ENCODE data around the gene RBM47.

RBM47 gene

DNA sequence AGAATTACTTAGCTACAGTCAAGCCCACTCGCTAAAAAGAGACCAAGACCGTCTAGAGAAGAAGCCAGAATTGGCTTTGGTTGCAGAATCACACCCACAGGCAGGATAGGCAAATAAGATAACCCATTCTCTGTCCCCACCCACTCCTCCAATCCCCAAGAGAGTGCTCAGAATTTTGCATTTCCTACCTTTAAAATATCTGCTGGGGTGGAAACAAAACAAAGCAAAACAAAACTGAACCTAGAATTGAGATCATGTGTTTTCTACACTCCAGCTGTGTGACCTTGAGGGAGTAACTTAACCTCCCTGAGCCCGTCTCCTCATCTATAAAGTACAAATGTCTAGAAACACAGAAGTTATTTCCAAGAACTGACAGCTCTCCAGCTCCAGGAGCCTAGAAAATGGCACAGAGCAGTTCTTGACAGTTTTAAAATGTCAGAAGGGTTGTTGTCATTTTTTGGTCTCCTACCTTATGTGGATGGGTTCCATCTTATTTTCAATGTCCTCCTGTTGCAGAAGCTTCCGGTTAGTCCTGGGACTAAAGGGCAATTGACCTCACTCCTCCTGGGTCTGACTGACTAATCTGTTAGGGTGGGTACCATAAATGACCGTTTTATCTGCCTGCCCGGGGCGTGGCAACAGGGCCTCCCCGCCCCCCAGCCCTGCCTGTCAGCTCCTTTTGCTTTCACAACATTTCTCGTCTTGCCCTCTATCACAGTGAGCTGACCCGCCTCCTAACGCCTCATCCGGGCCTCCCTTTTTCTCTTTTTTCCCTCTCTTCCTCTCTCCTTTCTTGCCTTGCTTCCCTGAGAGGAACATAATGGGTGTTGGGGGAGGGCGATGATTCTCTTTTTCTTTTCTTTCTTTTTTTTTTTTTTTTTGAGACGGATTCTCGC lies 114.0 kb downstream of the RBM47 start:
- in situ Hi-C loops (cut with HindIII; ENCODE audit: low sequenced_read_pairs) = no loop called here
- DNase-seq (ENCODE audit: low read depth) = no peak
- TF ChIP-seq, protein P1, sequence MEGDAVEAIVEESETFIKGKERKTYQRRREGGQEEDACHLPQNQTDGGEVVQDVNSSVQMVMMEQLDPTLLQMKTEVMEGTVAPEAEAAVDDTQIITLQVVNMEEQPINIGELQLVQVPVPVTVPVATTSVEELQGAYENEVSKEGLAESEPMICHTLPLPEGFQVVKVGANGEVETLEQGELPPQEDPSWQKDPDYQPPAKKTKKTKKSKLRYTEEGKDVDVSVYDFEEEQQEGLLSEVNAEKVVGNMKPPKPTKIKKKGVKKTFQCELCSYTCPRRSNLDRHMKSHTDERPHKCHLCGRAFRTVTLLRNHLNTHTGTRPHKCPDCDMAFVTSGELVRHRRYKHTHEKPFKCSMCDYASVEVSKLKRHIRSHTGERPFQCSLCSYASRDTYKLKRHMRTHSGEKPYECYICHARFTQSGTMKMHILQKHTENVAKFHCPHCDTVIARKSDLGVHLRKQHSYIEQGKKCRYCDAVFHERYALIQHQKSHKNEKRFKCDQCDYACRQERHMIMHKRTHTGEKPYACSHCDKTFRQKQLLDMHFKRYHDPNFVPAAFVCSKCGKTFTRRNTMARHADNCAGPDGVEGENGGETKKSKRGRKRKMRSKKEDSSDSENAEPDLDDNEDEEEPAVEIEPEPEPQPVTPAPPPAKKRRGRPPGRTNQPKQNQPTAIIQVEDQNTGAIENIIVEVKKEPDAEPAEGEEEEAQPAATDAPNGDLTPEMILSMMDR (IDR thresholded peaks at IDR 0.05; ENCODE audit: low read depth, low read length, missing control alignments) = no peak
- no peak overlapping the region for H3K4me3 ChIP-seq (ENCODE audit: low read depth, low read length)

DNA sequence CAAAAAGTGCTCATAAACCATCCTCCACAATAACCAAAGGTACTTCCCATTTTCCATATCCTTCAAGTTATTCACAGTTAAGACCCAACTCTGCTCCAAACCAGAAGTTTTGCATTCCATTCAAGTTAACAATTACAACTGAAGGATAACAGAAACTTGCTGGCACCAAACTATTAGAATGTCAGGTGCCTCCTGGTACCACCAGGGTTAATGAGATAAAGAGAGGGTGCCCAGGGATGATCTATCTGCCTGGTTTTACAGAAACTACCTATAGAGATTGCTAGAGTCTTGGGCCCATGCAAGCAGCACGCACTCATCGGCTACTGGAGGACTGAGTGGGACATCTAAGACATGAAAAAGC lies 114.6 kb downstream of the RBM47 start:
- in situ Hi-C loops (cut with HindIII; ENCODE audit: low sequenced_read_pairs) = no loop called here
- DNase-seq (ENCODE audit: low read depth) = no peak
- no peak overlapping the region for H3K4me3 ChIP-seq (ENCODE audit: low read depth, low read length)
- TF ChIP-seq, protein P1 (IDR thresholded peaks at IDR 0.05; ENCODE audit: low read depth, low read length, missing control alignments) = no peak

- no peak overlapping the region for H3K4me3 ChIP-seq (ENCODE audit: low read depth, low read length)
- in situ Hi-C loops (cut with HindIII; ENCODE audit: low sequenced_read_pairs) = no loop called here
- TF ChIP-seq, protein P1 (IDR thresholded peaks at IDR 0.05; ENCODE audit: low read depth, low read length, missing control alignments) = no peak
- DNase-seq (ENCODE audit: low read depth) = no peak
Measured at GRCh38 chr4:40514497-40514951, 115.1 kb downstream of the RBM47 start.

- TF ChIP-seq, protein P1 (IDR thresholded peaks at IDR 0.05; ENCODE audit: low read depth, low read length, missing control alignments) = no peak
- H3K4me3 ChIP-seq (ENCODE audit: low read depth, low read length) = no peak overlapping the region
- no peak for DNase-seq (ENCODE audit: low read depth)
- in situ Hi-C loops (cut with HindIII; ENCODE audit: low sequenced_read_pairs) = no loop called here
Measured at GRCh38 chr4:40511036-40511614, 118.5 kb downstream of the RBM47 start.

- H3K4me3 ChIP-seq (ENCODE audit: low read depth, low read length) = no peak overlapping the region
- TF ChIP-seq, protein P1 (IDR thresholded peaks at IDR 0.05; ENCODE audit: low read depth, low read length, missing control alignments) = no peak
- in situ Hi-C loops (cut with HindIII; ENCODE audit: low sequenced_read_pairs) = no loop called here
- no peak for DNase-seq (ENCODE audit: low read depth)
Measured at GRCh38 chr4:40507977-40508376, 121.7 kb downstream of the RBM47 start.

- in situ Hi-C loops (cut with HindIII; ENCODE audit: low sequenced_read_pairs) = no loop called here
- TF ChIP-seq, protein P1 (IDR thresholded peaks at IDR 0.05; ENCODE audit: low read depth, low read length, missing control alignments) = no peak
Measured at GRCh38 chr4:40506492-40506891, 123.2 kb downstream of the RBM47 start.

More at GRCh38 chr4:40506492-40506891, 123.2 kb downstream of the RBM47 start:
- no peak for DNase-seq (ENCODE audit: low read depth)
- no peak overlapping the region for H3K4me3 ChIP-seq (ENCODE audit: low read depth, low read length)

Data from astrocyte of the cerebellum (primary cell).